GM11168 (cell line): Measurements from ENCODE around the gene AP1S1.

Experiments
- in situ Hi-C: fragments of 300-500 bp; cut with MboI; formaldehyde crosslinking; loops from one replicate; pipeline ENCODE4 v1.12.0; 2022; ENCODE audit warnings: low sequenced_read_pairs; ENCODE audit not compliant: unreplicated experiment

AP1S1 gene

DNA sequence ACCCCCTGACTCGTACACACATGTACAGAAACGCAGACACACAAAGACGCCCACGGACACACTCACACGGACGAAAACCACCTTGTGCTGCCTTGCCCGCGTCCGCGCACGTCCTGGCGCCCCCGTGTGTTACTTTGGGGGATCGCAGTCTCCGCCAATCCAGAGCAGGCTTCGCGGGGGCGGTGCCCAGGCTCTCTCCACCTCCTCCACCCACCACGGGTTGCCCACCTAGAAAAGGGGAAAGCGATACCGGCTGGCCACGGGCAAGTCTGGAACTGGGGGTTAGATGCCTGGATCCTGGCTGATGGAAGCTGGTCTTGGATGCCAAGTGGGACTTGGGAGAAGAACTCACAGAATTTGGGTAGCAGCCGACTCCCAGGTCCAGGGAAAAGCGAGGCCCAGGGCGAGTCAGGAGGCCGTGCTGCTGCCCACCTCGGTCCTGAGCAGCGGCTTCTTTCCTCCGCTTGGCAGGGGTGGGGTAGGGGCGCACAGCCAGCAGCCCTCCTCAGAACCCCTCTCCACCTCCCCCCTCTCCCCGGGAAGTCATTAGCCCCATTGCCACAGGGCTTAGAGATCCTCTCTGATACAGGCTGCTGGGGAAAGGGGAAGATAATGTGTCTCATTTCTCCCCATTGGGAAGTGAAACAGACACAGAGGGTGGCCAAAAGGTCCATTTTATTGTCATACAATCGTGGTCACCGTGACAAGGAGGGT, 15.7 kb downstream of the AP1S1 start:
- in situ Hi-C loops = no loop called here

DNA sequence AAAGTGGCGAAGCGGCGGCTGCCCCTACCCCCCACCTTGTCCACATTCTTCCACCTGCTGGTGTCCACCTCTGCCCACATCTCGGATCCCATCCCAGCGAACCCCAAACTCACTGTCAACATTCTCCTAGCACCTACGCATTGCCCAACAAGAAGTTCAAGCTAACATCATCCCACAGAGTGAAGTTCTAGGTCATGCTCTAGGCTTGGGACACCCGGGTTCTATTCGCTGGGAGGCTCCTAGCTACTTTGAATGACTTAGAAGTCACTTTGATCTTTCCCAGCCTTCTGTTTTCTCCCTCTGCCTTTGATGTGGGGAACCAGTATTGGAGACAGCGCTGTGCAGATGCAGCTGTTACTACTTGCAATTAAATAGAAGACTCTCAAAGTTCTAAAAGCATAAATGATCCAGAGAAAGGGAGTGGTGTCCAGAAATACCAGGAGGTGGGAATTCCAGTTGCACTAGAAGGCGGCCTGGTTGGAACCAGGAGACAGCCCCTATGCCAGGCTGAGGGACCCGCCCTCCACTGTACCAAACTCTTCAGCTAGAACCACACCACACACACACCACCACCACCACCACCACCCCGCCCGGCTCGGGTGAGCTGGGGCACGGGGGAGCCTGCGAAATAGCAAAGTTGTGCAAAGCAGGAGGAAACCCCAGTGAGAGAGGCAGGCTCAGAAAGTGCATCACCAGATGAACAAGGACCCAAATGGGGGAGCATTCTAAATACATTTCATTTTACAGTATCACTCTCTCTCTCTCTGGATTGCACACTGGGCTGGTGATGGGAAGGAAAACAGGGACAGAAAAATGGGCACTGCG, 16.6 kb downstream of the AP1S1 start:
- in situ Hi-C loops = no loop called here

- in situ Hi-C loops = no loop called here
These were observed 17.2 kb downstream of the AP1S1 start for GRCh38 chr7:101171442-101171837.

DNA sequence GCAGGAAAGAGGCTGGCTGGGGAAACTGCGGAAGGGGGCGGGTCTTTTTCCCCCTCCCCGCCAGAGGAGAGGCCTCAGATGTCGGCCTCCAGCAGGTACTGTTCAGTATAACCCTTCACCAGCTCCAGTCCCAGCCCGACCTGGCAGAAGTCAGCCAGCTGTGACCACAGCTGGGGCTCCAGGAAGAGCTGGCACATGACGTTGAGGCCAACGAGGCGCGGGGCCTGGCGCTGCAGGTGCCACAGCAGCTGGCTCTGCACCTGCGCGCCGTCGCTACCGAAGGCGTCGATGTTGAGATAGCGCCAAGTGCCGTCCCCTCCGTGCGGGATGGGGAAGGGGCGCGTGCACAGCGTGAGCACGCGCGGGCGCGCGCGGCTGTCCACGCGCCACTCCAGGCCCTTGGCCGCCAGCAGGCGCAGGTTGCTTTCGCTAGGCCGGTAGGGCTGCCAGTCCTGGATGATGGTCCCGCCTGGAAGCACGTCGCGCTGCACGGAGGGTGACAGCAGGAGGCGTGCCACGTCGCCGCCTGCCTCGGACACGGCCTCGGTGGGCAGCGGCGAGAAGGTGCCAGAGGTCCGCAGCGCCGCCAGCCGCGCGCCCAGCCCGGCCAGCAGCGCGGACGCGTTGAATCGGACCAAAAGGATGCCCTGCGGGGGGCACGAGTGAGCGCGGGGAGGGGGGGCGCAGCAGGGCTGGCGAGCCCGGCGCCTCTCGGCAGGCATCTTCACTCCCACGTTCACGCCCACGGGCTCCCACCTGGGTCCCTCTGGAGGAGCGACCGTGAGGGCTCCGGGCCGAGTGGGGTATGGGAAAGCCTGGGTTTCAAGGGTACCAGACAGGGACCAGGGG, 18.0 kb downstream of the AP1S1 start:
- in situ Hi-C loops = no loop called here

DNA sequence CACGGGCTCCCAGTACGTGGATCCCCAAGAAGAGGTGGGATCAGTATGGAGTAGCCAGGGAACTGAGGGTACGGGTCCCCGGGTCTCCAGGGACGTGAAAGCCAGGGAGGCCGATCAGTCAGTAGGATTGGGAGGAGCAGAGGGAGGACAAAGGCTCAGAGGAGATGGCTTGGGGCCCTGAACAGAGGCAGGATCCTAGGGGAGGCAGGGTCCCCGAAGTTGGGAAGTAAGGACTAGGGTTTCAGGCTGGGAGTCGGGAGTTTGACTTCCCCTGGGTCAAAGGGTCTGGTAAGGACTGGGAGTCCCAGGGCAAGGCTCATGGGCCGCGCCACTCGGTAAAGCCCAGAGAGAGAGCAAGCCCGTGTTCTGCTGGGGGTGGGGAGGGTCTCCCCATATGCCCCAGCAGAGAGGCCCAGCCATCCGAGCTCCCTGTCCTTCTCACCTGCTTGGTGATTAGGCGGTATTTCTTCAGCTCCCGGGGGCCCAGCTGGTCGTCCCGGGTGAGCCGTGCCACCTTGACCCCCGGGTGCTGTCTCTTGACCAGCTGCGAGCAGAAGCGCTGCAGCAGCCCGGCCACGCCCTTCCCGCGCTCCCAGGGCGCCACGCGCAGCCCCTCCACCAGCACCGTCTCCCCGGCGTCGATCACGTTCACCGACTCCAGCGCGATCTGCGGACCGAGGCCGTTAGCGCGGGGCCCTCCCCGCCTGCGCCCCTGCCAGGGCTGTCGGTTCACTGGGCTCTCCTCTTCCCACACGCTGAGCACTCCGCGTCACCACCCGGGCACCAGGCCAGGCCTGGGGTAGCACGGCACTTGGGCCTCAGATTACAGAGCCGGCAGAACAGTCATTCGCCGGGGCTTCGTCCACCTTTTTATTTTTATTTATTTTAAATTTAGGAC, 18.8 kb downstream of the AP1S1 start:
- in situ Hi-C loops = no loop called here

DNA sequence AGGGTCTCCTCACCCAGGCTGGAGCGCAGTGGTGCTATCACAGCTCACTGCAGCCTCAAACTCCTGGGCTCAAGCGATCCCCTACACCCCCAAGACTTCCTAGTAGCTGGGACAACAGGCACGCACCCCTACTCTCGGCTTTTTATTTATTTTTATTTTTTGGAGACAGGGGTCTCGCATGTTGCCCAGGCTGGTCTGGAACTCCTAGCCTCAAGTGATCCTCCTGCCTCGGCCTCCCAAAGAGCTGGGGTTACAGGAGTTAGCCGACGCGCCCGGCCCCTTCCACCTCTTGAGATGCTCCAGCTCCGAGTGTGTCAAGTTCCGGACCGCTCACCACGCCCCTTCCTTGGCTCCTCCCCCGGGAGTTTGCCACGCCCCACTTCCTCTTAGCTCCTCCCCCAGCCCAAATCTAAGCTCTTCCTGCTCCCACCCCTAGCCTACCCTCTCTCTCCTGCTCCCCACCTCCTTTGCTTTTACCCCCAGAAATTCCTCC, 19.5 kb downstream of the AP1S1 start:
- in situ Hi-C loops = no loop called here

DNA sequence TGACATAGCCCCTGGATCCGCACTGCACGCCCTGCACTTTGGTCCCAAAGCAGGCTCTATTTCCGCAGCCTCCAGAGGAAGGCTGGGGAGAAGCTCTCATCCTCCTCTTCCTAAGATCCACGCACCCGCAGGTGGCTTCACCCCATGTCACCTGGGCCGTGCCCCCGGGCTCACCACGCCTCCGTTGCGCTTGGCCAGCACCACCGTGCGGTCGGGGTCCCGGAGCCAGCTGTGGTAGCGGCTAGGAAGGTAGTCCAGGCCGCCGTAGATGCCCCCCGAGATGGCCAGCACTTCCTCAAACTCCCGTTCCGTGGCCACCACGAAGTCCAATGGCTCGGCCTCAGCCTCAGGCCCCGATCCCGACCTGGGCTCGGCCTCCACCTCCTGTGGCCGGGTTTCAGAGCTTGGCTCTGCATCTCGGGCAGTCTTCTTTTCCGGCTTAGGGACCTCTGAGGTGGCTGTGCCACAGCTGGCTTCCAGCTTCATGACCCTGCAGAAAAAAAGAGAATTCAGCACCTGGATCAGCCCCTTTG, 20.1 kb downstream of the AP1S1 start:
- in situ Hi-C loops = no loop called here

DNA sequence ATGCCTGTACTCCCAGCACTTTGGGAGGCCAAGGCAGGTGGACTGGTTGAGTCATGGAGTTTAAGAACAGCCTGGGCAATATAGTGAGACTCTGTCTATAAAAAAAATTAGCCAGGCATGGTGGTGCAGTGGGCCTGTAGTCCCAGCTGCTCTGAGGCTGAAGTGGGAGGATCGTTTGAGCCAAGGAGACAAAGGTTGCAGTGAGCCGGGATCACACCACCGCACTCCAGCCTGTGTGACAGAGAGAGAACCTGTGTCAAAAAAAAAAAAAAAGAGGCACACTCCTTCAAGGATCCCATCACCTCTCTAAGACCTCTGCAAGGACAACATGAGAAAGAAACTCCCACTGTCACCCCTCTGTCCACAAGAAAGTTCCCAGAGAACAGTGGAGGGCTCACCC, 21.4 kb downstream of the AP1S1 start:
- in situ Hi-C loops = no loop called here

- in situ Hi-C loops = no loop called here
These were observed 23.4 kb downstream of the AP1S1 start for GRCh38 chr7:101177644-101178043.

GRCh38 chr7:101179117-101179516, 24.8 kb downstream of the AP1S1 start:
- in situ Hi-C loops = no loop called here

- in situ Hi-C loops = no loop called here
These were observed 25.4 kb downstream of the AP1S1 start for GRCh38 chr7:101179713-101180112.

DNA sequence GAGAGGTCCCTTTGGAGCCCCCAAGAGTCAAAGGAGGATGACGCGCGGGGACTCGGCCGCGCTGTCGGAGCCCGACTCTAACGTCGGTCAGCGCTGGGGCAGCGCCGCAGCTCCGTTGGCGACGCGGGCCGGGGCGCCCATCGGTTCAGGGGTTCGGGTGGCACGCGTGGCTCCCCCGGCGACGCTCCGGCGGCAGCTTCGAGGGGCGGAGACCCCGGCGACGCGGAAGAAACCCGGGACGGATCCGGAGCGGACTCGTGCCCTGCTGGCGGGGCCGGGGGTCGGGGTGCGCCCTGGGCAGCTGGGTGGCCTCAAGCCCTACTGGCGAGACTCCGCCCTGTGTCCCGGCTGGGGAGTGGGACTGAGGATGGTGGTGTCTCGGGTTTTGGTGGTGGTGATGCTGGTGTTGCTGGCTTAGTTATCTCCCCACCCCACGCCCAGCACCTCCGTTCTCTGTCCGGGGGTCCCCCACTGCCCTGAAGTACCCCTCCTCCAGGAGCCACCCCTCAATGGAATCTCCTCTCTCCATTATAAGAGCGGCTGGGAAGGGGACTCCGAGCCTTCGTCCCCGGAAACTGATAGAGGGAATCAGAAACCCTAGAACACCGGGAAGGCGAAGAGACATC, 26.0 kb downstream of the AP1S1 start, which contains the start of gene NAT16:
Gene NAT16 (minus strand): TSS at position 164 of the 626 bp plus-strand sequence. CDS start 5,486 bp downstream, outside the sequence.
- in situ Hi-C loops = no loop called here

- in situ Hi-C loops = no loop called here
These were observed 31.1 kb downstream of the AP1S1 start for GRCh38 chr7:101185258-101185839.

DNA sequence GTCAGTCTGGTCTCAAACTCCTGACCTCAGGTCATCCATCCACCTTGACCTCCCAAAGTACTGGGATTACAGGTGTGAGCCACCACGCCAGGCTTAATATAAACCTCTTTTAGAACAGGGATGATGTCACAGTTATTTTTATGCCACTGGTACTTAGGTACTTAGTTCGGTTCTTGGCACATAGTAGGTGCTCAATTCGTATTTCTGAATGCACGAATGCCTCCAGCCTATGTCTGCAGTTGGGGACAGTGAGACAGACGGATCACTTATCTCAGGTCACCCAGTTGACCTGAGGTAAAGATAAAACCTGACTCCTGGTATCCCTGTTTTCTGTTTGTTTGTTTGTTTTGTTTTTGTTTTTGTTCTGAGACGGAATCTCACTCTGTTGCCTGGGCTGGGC, 31.9 kb downstream of the AP1S1 start:
- in situ Hi-C loops = no loop called here

- in situ Hi-C loops = no loop called here
These were observed 32.7 kb downstream of the AP1S1 start for GRCh38 chr7:101186844-101187428.

DNA sequence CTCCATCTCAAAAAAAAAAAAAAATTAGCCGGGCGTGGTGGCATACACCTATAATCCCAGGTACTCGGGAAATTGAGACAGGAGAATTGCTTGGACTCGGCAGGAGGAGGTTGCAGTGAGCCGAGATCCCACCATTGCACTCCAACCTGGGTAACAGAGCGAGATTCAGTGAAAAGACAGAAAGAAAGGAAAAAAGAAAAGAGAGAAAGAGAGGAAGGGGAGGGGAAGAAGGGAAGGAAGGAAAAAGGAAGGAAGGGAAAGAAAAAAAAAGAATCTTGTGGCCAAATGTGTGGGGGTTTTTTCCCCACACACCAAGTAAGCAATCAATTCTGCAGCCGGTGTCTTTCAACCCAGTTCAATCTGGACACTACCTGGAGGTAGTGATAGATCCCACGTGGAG, 34.8 kb downstream of the AP1S1 start:
- in situ Hi-C loops = no loop called here

- in situ Hi-C loops = no loop called here
These were observed 41.6 kb downstream of the AP1S1 start for GRCh38 chr7:101195884-101196283.

GRCh38 chr7:101197991-101198390, 43.7 kb downstream of the AP1S1 start:
- in situ Hi-C loops = no loop called here
